GM12878 (cell line): ENCODE results near the gene COX11. TPM values are rescaled to one million over a fixed set of nuclear protein-coding genes. Genes with fewer than 3 reads are reported as not detected.

Experiments used
- ATAC-seq: fragments of 200-7000 bp; cut with Tn5 transposase; 3 replicates; pipeline ENCODE4 v1.9.1; 2020; ENCODE audit warnings: mild to moderate bottlenecking, moderate library complexity
- BruUV-seq: library from RNA; stranded (reverse); fragments of 400-500 nt; replicated peaks from 2 replicates; lab custom pipeline; 2021; lab: Mats Ljungman, UMichigan
- CTCF ChIA-PET: fragments of 300-600 bp; sonication (Branson Sonifier 250); formaldehyde crosslinking; extraction: SDS; loops from one replicate; lab custom pipeline; 2021; ENCODE audit warnings: inconsistent platforms; lab: Yijun Ruan, JAX
- POLR2A ChIA-PET: fragments of 350-600 bp; formaldehyde crosslinking; extraction: SDS; loops from one replicate; lab custom pipeline; 2021; ENCODE audit warnings: inconsistent platforms; lab: Charles Lee
- RAD21 ChIA-PET: fragments of 300-600 bp; sonication (Branson Sonifier 250); formaldehyde crosslinking; loops from one replicate; lab custom pipeline; 2023; ENCODE audit warnings: antibody characterized with exemption; ENCODE audit not compliant: unreplicated experiment; lab: Charles Lee
- SMC1A ChIA-PET: fragments of 300-600 bp; sonication (Branson Sonifier 250); formaldehyde crosslinking; loops from one replicate; lab custom pipeline; 2023; ENCODE audit not compliant: unreplicated experiment, uncharacterized antibody; lab: Charles Lee
- DNase-seq: peaks from one replicate; pipeline ENCODE4 v3.0.0-alpha.2; 2011; ENCODE audit warnings: low read depth, low spot score
- FAIRE-seq: peaks from 3 replicates; lab custom pipeline; 2011; peaks lifted over from hg19 to GRCh38; lab: Jason Lieb, UNC
- H2AFZ ChIP-seq: 2 replicates; pipeline ENCODE4 v1.6.0; 2011; ENCODE audit warnings: low read depth, low read length, control low read depth; ENCODE audit not compliant: control insufficient read depth
- H3K27ac ChIP-seq: 2 replicates; pipeline ENCODE4 v1.5.1; 2011; ENCODE audit warnings: control low read depth; ENCODE audit not compliant: control insufficient read depth, insufficient read depth
- H3K27me3 ChIP-seq, 2 experiments: replicated peaks in 1 of 2; 2 replicates each; pipeline versions ENCODE4 v1.6.0 to v1.6.1; 2011; ENCODE audit warnings: low read length in 1 of 2; ENCODE audit not compliant: control insufficient read depth in 2 of 2, insufficient read depth in 2 of 2
- H3K36me3 ChIP-seq, 2 experiments: 2 replicates each; pipeline ENCODE4 v1.5.1; 2011; ENCODE audit warnings: low read length in 1 of 2; ENCODE audit not compliant: control insufficient read depth in 2 of 2, insufficient read depth in 2 of 2
- H3K4me1 ChIP-seq: 2 replicates; pipeline ENCODE4 v1.6.1; 2011; ENCODE audit warnings: mild to moderate bottlenecking, low read length, moderate library complexity, mixed read lengths; ENCODE audit not compliant: control insufficient read depth, insufficient read depth
- H3K4me2 ChIP-seq: 2 replicates; pipeline ENCODE4 v1.6.0; 2011; ENCODE audit warnings: control low read depth; ENCODE audit not compliant: control insufficient read depth, insufficient read depth
- H3K4me3 ChIP-seq: fragments of 200-600 bp; sonication (generic); 2 replicates; pipeline ENCODE4 v1.5.1; 2016
- H3K79me2 ChIP-seq: 2 replicates; pipeline ENCODE4 v1.6.0; 2011; ENCODE audit warnings: low read length; ENCODE audit not compliant: control insufficient read depth, insufficient read depth
- H3K9ac ChIP-seq: 2 replicates; pipeline ENCODE4 v1.8.0; 2011; ENCODE audit warnings: low read length, control low read depth, mixed read lengths; ENCODE audit not compliant: control insufficient read depth, insufficient read depth
- H3K9me3 ChIP-seq: replicated peaks from 3 replicates; pipeline ENCODE4 v1.5.1; 2011; ENCODE audit warnings: mild to moderate bottlenecking, low read length; ENCODE audit not compliant: control insufficient read depth, insufficient read depth
- H4K20me1 ChIP-seq: 2 replicates; pipeline ENCODE4 v1.6.0; 2011; ENCODE audit not compliant: control insufficient read depth, insufficient read depth
- ASH2L ChIP-seq: fragments of 300-600, 200-600 bp; sonication (generic); IDR thresholded peaks from 2 replicates; pipeline ENCODE4 v1.6.1; 2017; ENCODE audit warnings: low read depth, mild to moderate bottlenecking, borderline replicate concordance
- BHLHE40 ChIP-seq, 2 experiments: fragments of 450-650 bp in 1 of 2; IDR thresholded peaks; 2 replicates each; pipeline ENCODE4 v1.6.1; 2011 to 2017; ENCODE audit warnings: low read depth in 2 of 2, borderline replicate concordance in 1 of 2, improper control_type of control experiment in 1 of 2, low read length in 1 of 2, mild to moderate bottlenecking in 1 of 2
- BRCA1 ChIP-seq: IDR thresholded peaks from 2 replicates; pipeline ENCODE4 v1.6.1; 2011; ENCODE audit warnings: low read depth, low read length, improper control_type of control experiment
- CHD2 ChIP-seq: IDR thresholded peaks from 2 replicates; pipeline ENCODE4 v1.6.1; 2011; ENCODE audit warnings: low read depth, low read length, improper control_type of control experiment, borderline replicate concordance
- DPF2 ChIP-seq: fragments of 450-650 bp; IDR thresholded peaks from 2 replicates; pipeline ENCODE4 v1.6.1; 2017; ENCODE audit warnings: mild to moderate bottlenecking
- EP300 ChIP-seq, 2 experiments: fragments of 150-350 bp in 1 of 2; IDR thresholded peaks; 2 replicates each; pipeline ENCODE4 v1.6.1; 2011 to 2012; ENCODE audit warnings: low read depth in 2 of 2, low read length in 2 of 2, borderline replicate concordance in 1 of 2, improper control_type of control experiment in 1 of 2, inconsistent platforms in 1 of 2; ENCODE audit not compliant: control insufficient read depth in 1 of 2
- JUNB ChIP-seq: IDR thresholded peaks from 2 replicates; pipeline ENCODE4 v1.6.1; 2016; ENCODE audit warnings: antibody characterized with exemption, mild to moderate bottlenecking
- NFXL1 ChIP-seq: fragments of 450-650 bp; IDR thresholded peaks from 2 replicates; pipeline ENCODE4 v1.6.1; 2017; ENCODE audit warnings: antibody characterized with exemption, mild to moderate bottlenecking, borderline replicate concordance
- NR2C1 ChIP-seq: fragments of 450-650 bp; IDR thresholded peaks from 2 replicates; pipeline ENCODE4 v1.6.1; 2017; ENCODE audit warnings: antibody characterized with exemption, mild to moderate bottlenecking, moderate library complexity
- RB1 ChIP-seq: fragments of 450-650 bp; formaldehyde crosslinking; IDR thresholded peaks from 2 replicates; pipeline ENCODE4 v1.6.1; 2017; ENCODE audit warnings: mild to moderate bottlenecking, borderline replicate concordance
- SIX5 ChIP-seq: IDR thresholded peaks from 2 replicates; pipeline ENCODE4 v1.6.1; 2011; ENCODE audit warnings: mild to moderate bottlenecking, low read depth, low read length, moderate library complexity; ENCODE audit not compliant: severe bottlenecking
- SMAD1 ChIP-seq: fragments of 450-650 bp; IDR thresholded peaks from 2 replicates; pipeline ENCODE4 v1.6.1; 2018; ENCODE audit warnings: mild to moderate bottlenecking, low read depth; ENCODE audit not compliant: partially characterized antibody
- SREBF1 ChIP-seq: IDR thresholded peaks from 2 replicates; pipeline ENCODE4 v1.6.1; 2012; ENCODE audit warnings: mild to moderate bottlenecking, low read length
- TAF1 ChIP-seq: IDR thresholded peaks from 2 replicates; pipeline ENCODE4 v1.6.1; 2011; ENCODE audit warnings: mild to moderate bottlenecking, low read depth, low read length, borderline replicate concordance
- ZNF384 ChIP-seq: IDR thresholded peaks from 2 replicates; pipeline ENCODE4 v1.6.1; 2012; ENCODE audit warnings: low read depth, mild to moderate bottlenecking, low read length, improper control_type of control experiment, borderline replicate concordance
- in situ Hi-C: fragments of 300-500 bp; cut with MboI; formaldehyde crosslinking; loops from 9 replicates; pipeline ENCODE4 v1.14.3; 2018; ENCODE audit warnings: mixed read lengths
- intact Hi-C: fragments of 100-400 bp; cut with micrococcal nuclease; formaldehyde crosslinking; loops from one replicate; pipeline ENCODE4 v1.14.2; 2022; ENCODE audit not compliant: unreplicated experiment
- polyA plus RNA-seq, 11 experiments: library from polyadenylated mRNA; depleted of rRNA in 4 of 11; unstranded in 6 of 11; stranded (reverse) in 5 of 11; fragments of >200 nt; fragmentation: Nextera tagmentation in 4 of 11; fragmentation: Illumina TruSeq in 1 of 11; extraction: Ambion mirVana in 4 of 11; extraction: Trizol in 1 of 11; gene quantifications; 1 replicate in 1 of 11; 2 replicates in 10 of 11; pipeline versions ENCODE4 v1.2.1 to v1.2.3, GENCODE V29; 2011 to 2016; ENCODE audit warnings: inconsistent platforms in 2 of 11, missing spikeins in 2 of 11, low read depth in 1 of 11
- total RNA-seq, 4 experiments: library from RNA; depleted of rRNA in 3 of 4; stranded (reverse); fragments of >200 nt in 3 of 4; fragmentation: Illumina TruSeq in 1 of 4; extraction: Trizol in 1 of 4; gene quantifications; 2 replicates each; pipeline versions ENCODE4 v1.2.1 to v1.2.3, GENCODE V29; 2013 to 2021
- TF ChIP-seq, protein P1 (sequence below): fragments of 450-650 bp; formaldehyde crosslinking; IDR thresholded peaks from 2 replicates; pipeline ENCODE4 v1.4.0; 2020; ENCODE audit warnings: mild to moderate bottlenecking, moderate library complexity
- TF ChIP-seq, protein P2 (sequence below), 3 experiments: IDR thresholded peaks in 2 of 3; conservative IDR thresholded peaks in 1 of 3; 2 replicates each; pipeline ENCODE4 v1.5.1; 2011; ENCODE audit warnings: low read depth in 3 of 3, low read length in 3 of 3, mild to moderate bottlenecking in 3 of 3, control low read depth in 2 of 3, moderate library complexity in 2 of 3, inconsistent platforms in 1 of 3, mixed read lengths in 1 of 3; ENCODE audit not compliant: control insufficient read depth in 2 of 3, insufficient read depth in 1 of 3; ENCODE audit errors: extremely low read depth in 1 of 3

COX11 gene
- total and polyA plus RNA-seq, 10 of the 15 experiments (the other 5 are each of a cell fraction or from before 2014, with no cell fraction given): 13.8 to 69.4 (median 50.8) TPM

- POLR2A ChIA-PET: no interaction called here
- Histone ChIP-seq H3K27me3 (no peaks in the 10 kb centered on the region), H3K27ac (no peak overlapping the region), H4K20me1 (no peaks in the 10 kb centered on the region), H3K4me3 (no peak overlapping the region), H3K9ac (no peak overlapping the region), H2AFZ (no peak overlapping the region), H3K79me2 (peaks cover 43% of the 10 kb centered on the region), H3K9me3 (no peaks in the 10 kb centered on the region), H3K4me2 (no peak overlapping the region), H3K36me3 (no peaks in the 10 kb centered on the region), H3K4me1 (peaks cover 15% of the 10 kb centered on the region; the same call in 1 of the 2 replicates)
- no peak for ATAC-seq
- in situ Hi-C loops (no loop called here), intact Hi-C loops (no loop called here)
- no peak for FAIRE-seq
- CTCF ChIA-PET: interaction anchor here (3.1 kb wide), 1 partner anchor 21 kb away, joined by 26 read pairs; no protein-coding TSS in a partner anchor
- SMC1A ChIA-PET: interaction anchor here (0.8 to 3.7 kb wide), 3 partner anchors 13 to 120 kb away, joined by 3 to 17 read pairs (median 4); no protein-coding TSS in a partner anchor
- no TSS peak for BruUV-seq
- no peak for DNase-seq
- RAD21 ChIA-PET: no interaction called here
- TF ChIP-seq CHD2 (no peak), JUNB (no peak), BHLHE40 (IDR thresholded peaks at IDR 0.05; ENCODE audit: borderline replicate concordance in 1 of 2, low read depth in 2 of 2, low read length in 1 of 2) (no peak), NFXL1 (no peak), SIX5 (no peak), ZNF384 (no peak), SREBF1 (no peak), RB1 (no peak), NR2C1 (no peak), TAF1 (no peak), ASH2L (no peak), BRCA1 (no peak), EP300 (IDR thresholded peaks at IDR 0.05; ENCODE audit: borderline replicate concordance in 1 of 2, control insufficient read depth in 1 of 2, low read depth in 2 of 2, low read length in 2 of 2) (no peak), SMAD1 (no peak), DPF2 (no peak)
- TF ChIP-seq, protein P1, sequence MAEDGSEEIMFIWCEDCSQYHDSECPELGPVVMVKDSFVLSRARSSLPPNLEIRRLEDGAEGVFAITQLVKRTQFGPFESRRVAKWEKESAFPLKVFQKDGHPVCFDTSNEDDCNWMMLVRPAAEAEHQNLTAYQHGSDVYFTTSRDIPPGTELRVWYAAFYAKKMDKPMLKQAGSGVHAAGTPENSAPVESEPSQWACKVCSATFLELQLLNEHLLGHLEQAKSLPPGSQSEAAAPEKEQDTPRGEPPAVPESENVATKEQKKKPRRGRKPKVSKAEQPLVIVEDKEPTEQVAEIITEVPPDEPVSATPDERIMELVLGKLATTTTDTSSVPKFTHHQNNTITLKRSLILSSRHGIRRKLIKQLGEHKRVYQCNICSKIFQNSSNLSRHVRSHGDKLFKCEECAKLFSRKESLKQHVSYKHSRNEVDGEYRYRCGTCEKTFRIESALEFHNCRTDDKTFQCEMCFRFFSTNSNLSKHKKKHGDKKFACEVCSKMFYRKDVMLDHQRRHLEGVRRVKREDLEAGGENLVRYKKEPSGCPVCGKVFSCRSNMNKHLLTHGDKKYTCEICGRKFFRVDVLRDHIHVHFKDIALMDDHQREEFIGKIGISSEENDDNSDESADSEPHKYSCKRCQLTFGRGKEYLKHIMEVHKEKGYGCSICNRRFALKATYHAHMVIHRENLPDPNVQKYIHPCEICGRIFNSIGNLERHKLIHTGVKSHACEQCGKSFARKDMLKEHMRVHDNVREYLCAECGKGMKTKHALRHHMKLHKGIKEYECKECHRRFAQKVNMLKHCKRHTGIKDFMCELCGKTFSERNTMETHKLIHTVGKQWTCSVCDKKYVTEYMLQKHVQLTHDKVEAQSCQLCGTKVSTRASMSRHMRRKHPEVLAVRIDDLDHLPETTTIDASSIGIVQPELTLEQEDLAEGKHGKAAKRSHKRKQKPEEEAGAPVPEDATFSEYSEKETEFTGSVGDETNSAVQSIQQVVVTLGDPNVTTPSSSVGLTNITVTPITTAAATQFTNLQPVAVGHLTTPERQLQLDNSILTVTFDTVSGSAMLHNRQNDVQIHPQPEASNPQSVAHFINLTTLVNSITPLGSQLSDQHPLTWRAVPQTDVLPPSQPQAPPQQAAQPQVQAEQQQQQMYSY (CRISPR knock-in tag): no peak
- TF ChIP-seq, protein P2, sequence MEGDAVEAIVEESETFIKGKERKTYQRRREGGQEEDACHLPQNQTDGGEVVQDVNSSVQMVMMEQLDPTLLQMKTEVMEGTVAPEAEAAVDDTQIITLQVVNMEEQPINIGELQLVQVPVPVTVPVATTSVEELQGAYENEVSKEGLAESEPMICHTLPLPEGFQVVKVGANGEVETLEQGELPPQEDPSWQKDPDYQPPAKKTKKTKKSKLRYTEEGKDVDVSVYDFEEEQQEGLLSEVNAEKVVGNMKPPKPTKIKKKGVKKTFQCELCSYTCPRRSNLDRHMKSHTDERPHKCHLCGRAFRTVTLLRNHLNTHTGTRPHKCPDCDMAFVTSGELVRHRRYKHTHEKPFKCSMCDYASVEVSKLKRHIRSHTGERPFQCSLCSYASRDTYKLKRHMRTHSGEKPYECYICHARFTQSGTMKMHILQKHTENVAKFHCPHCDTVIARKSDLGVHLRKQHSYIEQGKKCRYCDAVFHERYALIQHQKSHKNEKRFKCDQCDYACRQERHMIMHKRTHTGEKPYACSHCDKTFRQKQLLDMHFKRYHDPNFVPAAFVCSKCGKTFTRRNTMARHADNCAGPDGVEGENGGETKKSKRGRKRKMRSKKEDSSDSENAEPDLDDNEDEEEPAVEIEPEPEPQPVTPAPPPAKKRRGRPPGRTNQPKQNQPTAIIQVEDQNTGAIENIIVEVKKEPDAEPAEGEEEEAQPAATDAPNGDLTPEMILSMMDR (IDR thresholded peaks at IDR 0.05 in 2 of 3, conservative IDR thresholded peaks at IDR 0.05 in 1 of 3; ENCODE audit: control insufficient read depth in 2 of 3, extremely low read depth in 1 of 3, insufficient read depth in 1 of 3, low read depth in 3 of 3, low read length in 3 of 3): no peak
These were observed 2.7 kb upstream of the COX11 start for GRCh38 chr17:54971147-54971546.
